Neuronal stem cell (in vitro differentiated cells): Measurements from ENCODE around the gene PYGO2.

Experiments used
- DNase-seq: peaks from one replicate; pipeline ENCODE4 v3.0.0-alpha.2; 2013; ENCODE audit warnings: low spot score
- H2AFZ ChIP-seq: one replicate; pipeline ENCODE4 v1.6.1; 2013; ENCODE audit warnings: mild to moderate bottlenecking, low read length, inconsistent platforms
- H2AK5ac ChIP-seq: 2 replicates; pipeline ENCODE4 v1.6.1; 2013; ENCODE audit warnings: low read depth, mild to moderate bottlenecking, inconsistent platforms, low read length, moderate library complexity, mixed read lengths
- H2BK120ac ChIP-seq: 2 replicates; pipeline ENCODE4 v1.6.1; 2013; ENCODE audit warnings: low read depth, mild to moderate bottlenecking, inconsistent platforms, low read length, moderate library complexity, mixed read lengths
- H2BK12ac ChIP-seq: one replicate; pipeline ENCODE4 v1.6.1; 2013; ENCODE audit warnings: low read length, inconsistent platforms
- H2BK15ac ChIP-seq: 2 replicates; pipeline ENCODE4 v1.6.1; 2013; ENCODE audit warnings: mild to moderate bottlenecking, low read length, inconsistent platforms, mixed read lengths
- H2BK5ac ChIP-seq: one replicate; pipeline ENCODE4 v1.6.1; 2013; ENCODE audit warnings: inconsistent platforms, mild to moderate bottlenecking, low read length, moderate library complexity
- H3K14ac ChIP-seq: one replicate; pipeline ENCODE4 v1.6.1; 2013; ENCODE audit warnings: low read length, inconsistent platforms
- H3K18ac ChIP-seq: 2 replicates; pipeline ENCODE4 v1.6.1; 2013; ENCODE audit warnings: low read length, inconsistent platforms
- H3K23ac ChIP-seq: 2 replicates; pipeline ENCODE4 v1.6.1; 2013; ENCODE audit warnings: low read depth, mild to moderate bottlenecking, mixed read lengths, low read length, inconsistent platforms; ENCODE audit not compliant: poor library complexity
- H3K27ac ChIP-seq: replicated peaks from 3 replicates; pipeline ENCODE4 v1.5.1; 2013; ENCODE audit warnings: low read length, inconsistent platforms
- H3K27me3 ChIP-seq, 3 experiments: 2 replicates each; pipeline ENCODE4 v1.6.1; 2013; ENCODE audit warnings: low read length in 3 of 3, mild to moderate bottlenecking in 2 of 3, inconsistent platforms in 1 of 3, low read depth in 1 of 3, mixed read lengths in 1 of 3, moderate library complexity in 1 of 3; ENCODE audit not compliant: control insufficient read depth in 3 of 3, insufficient read depth in 3 of 3
- H3K36me3 ChIP-seq, 2 donors: replicated peaks in 1 of 2; 2 replicates each; pipeline ENCODE4 v1.6.1; 2013; ENCODE audit warnings: low read length in 2 of 2; ENCODE audit not compliant: control insufficient read depth in 2 of 2, insufficient read depth in 2 of 2
- H3K4ac ChIP-seq: 2 replicates; pipeline ENCODE4 v1.6.1; 2013; ENCODE audit warnings: inconsistent platforms, mild to moderate bottlenecking, low read length, moderate library complexity
- H3K4me1 ChIP-seq, 2 donors: 1 replicate in 1 of 2; 2 replicates in 1 of 2; pipeline ENCODE4 v1.6.1; 2013; ENCODE audit warnings: low read length in 2 of 2, low read depth in 1 of 2; ENCODE audit not compliant: control insufficient read depth in 2 of 2, insufficient read depth in 1 of 2
- H3K4me2 ChIP-seq: one replicate; pipeline ENCODE4 v1.6.1; 2013; ENCODE audit warnings: mild to moderate bottlenecking, low read length, inconsistent platforms; ENCODE audit not compliant: insufficient read depth, poor library complexity, severe bottlenecking
- H3K4me3 ChIP-seq, 2 donors: 2 replicates each; pipeline ENCODE4 v1.5.1; 2013; ENCODE audit warnings: low read length in 2 of 2, mild to moderate bottlenecking in 2 of 2, inconsistent platforms in 1 of 2, moderate library complexity in 1 of 2
- H3K79me1 ChIP-seq: one replicate; pipeline ENCODE4 v1.6.1; 2013; ENCODE audit warnings: low read depth, mild to moderate bottlenecking, inconsistent platforms, low read length, moderate library complexity
- H3K9ac ChIP-seq: one replicate; pipeline ENCODE4 v1.6.1; 2013; ENCODE audit warnings: mild to moderate bottlenecking, low read depth, low read length, inconsistent platforms; ENCODE audit not compliant: poor library complexity
- H3K9me3 ChIP-seq, 2 donors: replicated peaks in 1 of 2; 2 replicates each; pipeline versions ENCODE3 to v1.6.1; 2013; ENCODE audit warnings: low read length in 2 of 2, mild to moderate bottlenecking in 2 of 2, inconsistent platforms in 1 of 2, low read depth in 1 of 2, mixed read lengths in 1 of 2, moderate library complexity in 1 of 2; ENCODE audit not compliant: control insufficient read depth in 2 of 2, insufficient read depth in 1 of 2
- H4K8ac ChIP-seq: one replicate; pipeline ENCODE4 v1.6.1; 2013; ENCODE audit warnings: low read depth, mild to moderate bottlenecking, inconsistent platforms, low read length, moderate library complexity
- H4K91ac ChIP-seq: one replicate; pipeline ENCODE4 v1.6.1; 2013; ENCODE audit warnings: low read length, low read depth, mild to moderate bottlenecking, inconsistent platforms; ENCODE audit not compliant: poor library complexity
- WGBS, 2 donors: extraction: QIAGEN DNeasy Blood & Tissue Kit; methylation state at CpG; one replicate each; pipeline ENCODE4 v1.1.7; 2013; ENCODE audit warnings: missing lambda C conversion rate in 2 of 2, mixed read lengths in 1 of 2; ENCODE audit not compliant: insufficient read length in 2 of 2, insufficient replicate concordance in 1 of 2; ENCODE audit errors: extremely low coverage in 2 of 2; 5-methylcytosine and 5-hydroxymethylcytosine counted together

The PYGO2 gene

GRCh38 chr1:154964359-154964758 lies 2.8 kb upstream of the PYGO2 start:
- Histone ChIP-seq H2BK120ac (no peak overlapping the region), H3K14ac (no peak overlapping the region), H3K23ac (no peak overlapping the region), H3K27me3 (no peaks in the 10 kb centered on the region), H3K79me1 (peaks cover 8% of the 10 kb centered on the region), H3K36me3 (peaks cover 28 to 79% of the 10 kb centered on the region in 2 donors), H2BK15ac (no peak overlapping the region), H2AFZ (no peak overlapping the region), H3K18ac (no peak overlapping the region), H3K4ac (no peak overlapping the region), H3K27ac (no peak overlapping the region), H3K9me3 (no peaks in the 10 kb centered on the region), H3K4me3 (no peak overlapping the region), H2AK5ac (no peak overlapping the region), H4K91ac (no peak overlapping the region), H3K4me2 (no peak overlapping the region), H2BK5ac (no peak overlapping the region), H4K8ac (no peak overlapping the region), H3K9ac (no peak overlapping the region), H2BK12ac (no peak overlapping the region), H3K4me1 (peaks cover 9 to 19% of the 10 kb centered on the region in 2 donors)
- DNase-seq, result no peak
- no CpG with 5 or more reads among the region's 6 CpGs for WGBS, 2 donors

- no peak for DNase-seq
- Histone ChIP-seq H2AFZ (no peak overlapping the region), H3K27ac (no peak overlapping the region), H3K23ac (no peak overlapping the region), H3K79me1 (peaks cover 11% of the 10 kb centered on the region), H3K9me3 (no peaks in the 10 kb centered on the region), H2BK12ac (no peak overlapping the region), H3K4me1 (peaks cover 5 to 13% of the 10 kb centered on the region in 2 donors), H3K14ac (no peak overlapping the region), H3K36me3 (peaks cover 34 to 82% of the 10 kb centered on the region in 2 donors), H3K4me2 (no peak overlapping the region), H3K4me3 (no peak overlapping the region), H2AK5ac (no peak overlapping the region), H3K27me3 (no peaks in the 10 kb centered on the region), H2BK15ac (no peak overlapping the region), H3K4ac (no peak overlapping the region), H3K18ac (no peak overlapping the region), H4K8ac (no peak overlapping the region), H2BK5ac (no peak overlapping the region), H3K9ac (no peak overlapping the region), H2BK120ac (no peak overlapping the region), H4K91ac (no peak overlapping the region)
- no CpG with 5 or more reads among the region's 8 CpGs for WGBS, 2 donors
Observed at GRCh38 chr1:154963643-154964042, 2.1 kb upstream of the PYGO2 start.

- H3K27ac ChIP-seq, result no peak overlapping the region
- no peak overlapping the region for H2BK120ac ChIP-seq
- no peak overlapping the region for H2BK12ac ChIP-seq
- no peak overlapping the region for H4K8ac ChIP-seq
- no peak overlapping the region for H3K4ac ChIP-seq
- H2AFZ ChIP-seq, result no peak overlapping the region
- no peak overlapping the region for H2BK15ac ChIP-seq
- no peak overlapping the region for H2BK5ac ChIP-seq
- H3K14ac ChIP-seq, result no peak overlapping the region
- H3K4me1 ChIP-seq, result peaks cover 4 to 11% of the 10 kb centered on the region in 2 donors
- H3K9me3 ChIP-seq, result no peaks in the 10 kb centered on the region
- peaks cover 36 to 82% of the 10 kb centered on the region in 2 donors for H3K36me3 ChIP-seq
- H3K18ac ChIP-seq, result no peak overlapping the region
- no peak overlapping the region for H3K4me2 ChIP-seq
- no peak overlapping the region for H3K9ac ChIP-seq
- H3K27me3 ChIP-seq, result no peaks in the 10 kb centered on the region
- H2AK5ac ChIP-seq, result no peak overlapping the region
- H3K79me1 ChIP-seq, result peaks cover 7% of the 10 kb centered on the region
- no peak overlapping the region for H3K23ac ChIP-seq
- WGBS, 2 donors, result no CpG with 5 or more reads among the region's 6 CpGs
- peak overlapping the region in 1 of 2 donors; percentile 89 for H3K4me3 ChIP-seq
- H4K91ac ChIP-seq, result no peak overlapping the region
- DNase-seq, result no peak
Observed at GRCh38 chr1:154962795-154963330, 1.3 kb upstream of the PYGO2 start.

- peak overlapping the region; percentile 97 for H2BK15ac ChIP-seq
- peak overlapping the region; percentile 99 for H3K9ac ChIP-seq
- H4K8ac ChIP-seq, result no peak overlapping the region
- H3K18ac ChIP-seq, result peak overlapping the region; percentile 100
- no peak overlapping the region for H3K4ac ChIP-seq
- no peaks in the 10 kb centered on the region for H3K27me3 ChIP-seq
- peak overlapping the region; percentile 98 for H3K27ac ChIP-seq
- no peak overlapping the region for H3K14ac ChIP-seq
- no peak overlapping the region for H2BK12ac ChIP-seq
- no peak overlapping the region for H2AK5ac ChIP-seq
- peak overlapping the region; percentile 89 to 99 for H3K4me3 ChIP-seq
- peak overlapping the region; percentile 94 for H2BK5ac ChIP-seq
- peak overlapping the region; percentile 96 for H3K23ac ChIP-seq
- no peak overlapping the region for H2BK120ac ChIP-seq
- peaks cover 7% of the 10 kb centered on the region for H3K79me1 ChIP-seq
- DNase-seq, result peak; percentile 48
- H2AFZ ChIP-seq, result peak overlapping the region; percentile 95
- no CpG with 5 or more reads among the region's 25 CpGs for WGBS, 2 donors
- H3K36me3 ChIP-seq, result peaks cover 34 to 82% of the 10 kb centered on the region in 2 donors
- H3K9me3 ChIP-seq, result no peaks in the 10 kb centered on the region
- H3K4me2 ChIP-seq, result peak overlapping the region; percentile 60
- H4K91ac ChIP-seq, result no peak overlapping the region
- H3K4me1 ChIP-seq, result peaks cover 5 to 12% of the 10 kb centered on the region in 2 donors
Observed at GRCh38 chr1:154962156-154962749, 671 bp upstream of the PYGO2 start.
